Measurements from ENCODE around the gene NTN1.

NTN1 gene

GRCh38 chr17:9181640-9182039, 160.3 kb downstream of the NTN1 start:
- no peak for DNase-seq (ENCODE audit: low read depth)
- no peak overlapping the region for H3K4me3 ChIP-seq (ENCODE audit: low read depth, low read length)
- TF ChIP-seq CTCF (conservative IDR thresholded peaks at IDR 0.05; ENCODE audit: low read depth, low read length), result no peak

- TF ChIP-seq CTCF (conservative IDR thresholded peaks at IDR 0.05; ENCODE audit: low read depth, low read length), result no peak
Observed at GRCh38 chr17:9183306-9183705, 162.0 kb downstream of the NTN1 start.

GRCh38 chr17:9185142-9185541, 163.8 kb downstream of the NTN1 start:
- DNase-seq (ENCODE audit: low read depth), result no peak
- no peak for TF ChIP-seq CTCF (conservative IDR thresholded peaks at IDR 0.05; ENCODE audit: low read depth, low read length)
- no peak overlapping the region for H3K4me3 ChIP-seq (ENCODE audit: low read depth, low read length)

More at GRCh38 chr17:9183306-9183705, 162.0 kb downstream of the NTN1 start:
- no peak overlapping the region for H3K4me3 ChIP-seq (ENCODE audit: low read depth, low read length)
- no peak for DNase-seq (ENCODE audit: low read depth)

- no peak overlapping the region for H3K4me3 ChIP-seq (ENCODE audit: low read depth, low read length)
- DNase-seq (ENCODE audit: low read depth), result no peak
- TF ChIP-seq CTCF (conservative IDR thresholded peaks at IDR 0.05; ENCODE audit: low read depth, low read length), result no peak
Observed at GRCh38 chr17:9185688-9186284, 164.5 kb downstream of the NTN1 start.

- DNase-seq (ENCODE audit: low read depth), result no peak
- H3K4me3 ChIP-seq (ENCODE audit: low read depth, low read length), result no peak overlapping the region
- no peak for TF ChIP-seq CTCF (conservative IDR thresholded peaks at IDR 0.05; ENCODE audit: low read depth, low read length)
Observed at GRCh38 chr17:9187828-9188227, 166.5 kb downstream of the NTN1 start.

GRCh38 chr17:9188367-9188766, 167.1 kb downstream of the NTN1 start:
- no peak overlapping the region for H3K4me3 ChIP-seq (ENCODE audit: low read depth, low read length)
- TF ChIP-seq CTCF (conservative IDR thresholded peaks at IDR 0.05; ENCODE audit: low read depth, low read length), result no peak
- no peak for DNase-seq (ENCODE audit: low read depth)

- no peak overlapping the region for H3K4me3 ChIP-seq (ENCODE audit: low read depth, low read length)
- TF ChIP-seq CTCF (conservative IDR thresholded peaks at IDR 0.05; ENCODE audit: low read depth, low read length), result no peak
- DNase-seq (ENCODE audit: low read depth), result no peak
Observed at GRCh38 chr17:9189870-9190269, 168.6 kb downstream of the NTN1 start.

All from choroid plexus epithelial cell (primary cell).